Measurements from ENCODE around the gene DNAJC1. TPM values are rescaled to one million over a fixed set of nuclear protein-coding genes. Genes with fewer than 3 reads are reported as not detected.

The DNAJC1 gene
- total and polyA plus RNA-seq, 2 donors (not counting 3 experiments of a cell fraction or from before 2014, with no cell fraction given): 11.2 to 19.7 TPM

GRCh38 chr10:21759232-21759631 is 244.3 kb downstream of the DNAJC1 start:
- no peak overlapping the region for H3K4me2 ChIP-seq (ENCODE audit: insufficient read depth, low read length)
- TF ChIP-seq MYC (IDR thresholded peaks at IDR 0.05; ENCODE audit: low read depth, low read length): no peak
- no peak for TF ChIP-seq MAX (IDR thresholded peaks at IDR 0.05; ENCODE audit: insufficient read depth, insufficient read length)
- no peak for TF ChIP-seq JUN (IDR thresholded peaks at IDR 0.05; ENCODE audit: borderline replicate concordance, insufficient read depth, insufficient read length, low read depth)
- TF ChIP-seq CTCF (IDR thresholded peaks at IDR 0.05; ENCODE audit: extremely low read depth in 1 of 2, insufficient read depth in 1 of 2, low read depth in 1 of 2, low read length in 2 of 2): no peak
- no peak for TF ChIP-seq POLR2AphosphoS5 (IDR thresholded peaks at IDR 0.05; ENCODE audit: insufficient read depth, low read depth, low read length)
- TF ChIP-seq POLR2A (IDR thresholded peaks at IDR 0.05; ENCODE audit: low read depth, low read length): no peak
- no peak for TF ChIP-seq FOS (IDR thresholded peaks at IDR 0.05; ENCODE audit: borderline replicate concordance, insufficient read depth, low read length)
- no peak for TF ChIP-seq GATA2 (IDR thresholded peaks at IDR 0.05; ENCODE audit: insufficient read depth, insufficient read length, low read depth, low read length)
- no peak for TF ChIP-seq EZH2 (IDR thresholded peaks at IDR 0.05; ENCODE audit: borderline replicate concordance, low read depth, low read length, severe bottlenecking)
- intact Hi-C loops (cut with micrococcal nuclease) (no loop called here), dilution Hi-C loops (cut with MboI; ENCODE audit: extremely low pct_ligation_motif_present, low sequenced_read_pairs) (no loop called here)
- ChIA-PET POLR2A (interaction anchor here (0.6 kb wide), 1 partner anchor 165 kb away, joined by 8 read pairs; no protein-coding TSS in a partner anchor), CTCF (no interaction called here)
- no peak overlapping the region for H3K4me3 ChIP-seq (replicated peaks in 1 of 3; ENCODE audit: insufficient read depth in 1 of 3, low read depth in 1 of 3, low read length in 3 of 3)
- H4K20me1 ChIP-seq (replicated peaks; ENCODE audit: control insufficient read depth, extremely low read depth, insufficient read depth, low read length): no peaks in the 10 kb centered on the region
- H3K4me1 ChIP-seq (ENCODE audit: control insufficient read depth, extremely low read depth, insufficient read depth, low read length): no peaks in the 10 kb centered on the region
- H3K9me1 ChIP-seq (replicated peaks; ENCODE audit: control insufficient read depth, extremely low read depth, insufficient read depth, low read length): no peaks in the 10 kb centered on the region
- H3K27ac ChIP-seq (ENCODE audit: insufficient read depth, low read depth, low read length): no peak overlapping the region
- H2AFZ ChIP-seq (ENCODE audit: low read depth, low read length): no peak overlapping the region
- BruUV-seq (replicated peaks): no TSS peak
- DNase-seq (ENCODE audit: low read depth, low spot score) (no peak), FAIRE-seq (no peak)
- no peaks in the 10 kb centered on the region for H3K79me2 ChIP-seq (ENCODE audit: control insufficient read depth, insufficient read depth, low read length)
- H3K9me3 ChIP-seq (replicated peaks; ENCODE audit: control insufficient read depth, insufficient read depth, low read length): no peaks in the 10 kb centered on the region
- H3K27me3 ChIP-seq (ENCODE audit: control insufficient read depth in 2 of 2, insufficient read depth in 2 of 2, low read length in 2 of 2): no peaks in the 10 kb centered on the region
- H3K9ac ChIP-seq (replicated peaks; ENCODE audit: extremely low read depth, insufficient read depth, low read length): no peak overlapping the region
- peaks cover 0 to 3% of the 10 kb centered on the region in 2 experiments for H3K36me3 ChIP-seq (ENCODE audit: control insufficient read depth in 2 of 2, extremely low read depth in 1 of 2, insufficient read depth in 2 of 2, low read length in 2 of 2)

Data from endothelial cell of umbilical vein (primary cell).